A673 (cell line): Measurements from ENCODE around the gene C1orf210.

Experiments
- CTCF ChIP-seq: fragments of 300-800, 200-600 bp; sonication (generic); conservative IDR thresholded peaks from 2 replicates; pipeline ENCODE4 v1.5.1; 2017; ENCODE audit warnings: low read depth, mild to moderate bottlenecking, antibody characterized with exemption, low read length, moderate library complexity, mixed read lengths
- EZH2 ChIP-seq: fragments of 200-600 bp; sonication (generic); IDR thresholded peaks from 2 replicates; pipeline ENCODE4 v1.6.1; 2017; ENCODE audit warnings: borderline replicate concordance, low read depth, mild to moderate bottlenecking, mixed read lengths, antibody characterized with exemption, low read length; ENCODE audit not compliant: poor library complexity, severe bottlenecking

DNA sequence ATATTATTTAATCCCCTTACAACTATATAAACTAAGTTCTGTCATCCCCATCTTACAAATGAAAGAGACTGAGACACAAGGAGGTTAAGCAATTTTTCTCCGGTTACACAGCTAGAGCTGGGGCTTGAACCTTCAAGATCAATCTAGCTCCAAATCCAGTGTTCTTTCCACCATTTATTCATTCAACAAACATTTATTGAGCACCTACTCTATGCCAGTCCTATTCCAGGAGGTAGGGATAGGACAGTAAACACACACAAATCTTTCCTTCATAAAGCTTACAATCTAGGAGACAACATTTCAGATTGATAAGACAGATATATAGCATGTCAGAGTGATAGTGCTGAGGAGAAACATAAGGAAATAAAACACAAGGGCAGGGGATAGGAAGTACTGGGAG lies 18.5 kb downstream of the C1orf210 start:
- no peak for TF ChIP-seq CTCF
- no peak for TF ChIP-seq EZH2
